HepG2 (cell line): Measurements from ENCODE around the gene LBX1. TPM values are rescaled to one million over a fixed set of nuclear protein-coding genes. Genes with fewer than 3 reads are reported as not detected.
A peak's percentile ranks its signal among the peaks of the same experiment; 100 is the strongest.

Source experiments
- ATAC-seq: fragments of 200-7000 bp; cut with Tn5 transposase; 3 replicates; pipeline ENCODE4 v1.9.1; 2020; ENCODE audit warnings: mild to moderate bottlenecking, moderate library complexity
- BruUV-seq: library from RNA; stranded (reverse); fragments of 400-500 nt; replicated peaks from 2 replicates; lab custom pipeline; 2021; lab: Mats Ljungman, UMichigan
- CTCF ChIA-PET: fragments of 300-600 bp; formaldehyde crosslinking; extraction: SDS; loops from one replicate; lab custom pipeline; 2021; ENCODE audit warnings: low total read pairs, inconsistent platforms, low intra/inter-chr PET ratio; lab: Yijun Ruan, JAX
- POLR2A ChIA-PET: fragments of 350-600 bp; sonication (Branson Sonifier 250); formaldehyde crosslinking; loops from one replicate; lab custom pipeline; 2020; ENCODE audit warnings: antibody characterized with exemption, inconsistent platforms; lab: Yijun Ruan, JAX
- DNase-seq: peaks from one replicate; pipeline ENCODE4 v3.0.0-alpha.2; 2015; ENCODE audit warnings: low spot score
- FAIRE-seq: peaks from 3 replicates; lab custom pipeline; 2011; peaks lifted over from hg19 to GRCh38; lab: Jason Lieb, UNC
- H2AFZ ChIP-seq: one replicate; pipeline ENCODE4 v1.6.1; 2011; ENCODE audit warnings: low read length, inconsistent platforms
- H3K27ac ChIP-seq: fragments of 300-600 bp; 3 replicates; pipeline ENCODE4 v1.8.0; 2011; ENCODE audit warnings: mixed run types, mild to moderate bottlenecking, mixed read lengths, low read length, inconsistent platforms; ENCODE audit not compliant: insufficient read depth; ENCODE audit errors: extremely low read length
- H3K27me3 ChIP-seq, 2 experiments: fragments of 200-600 bp in 1 of 2; 2 replicates in 1 of 2; 3 replicates in 1 of 2; pipeline versions ENCODE4 v1.6.0 to v1.8.0; 2011; ENCODE audit warnings: low read length in 2 of 2, mild to moderate bottlenecking in 2 of 2, moderate library complexity in 2 of 2, inconsistent platforms in 1 of 2; ENCODE audit not compliant: insufficient read depth in 2 of 2, control insufficient read depth in 1 of 2
- H3K36me3 ChIP-seq, 2 experiments: fragments of 200-600 bp in 1 of 2; replicated peaks in 1 of 2; 2 replicates in 1 of 2; 3 replicates in 1 of 2; pipeline versions ENCODE4 v1.5.1 to v1.8.0; 2011; ENCODE audit warnings: low read length in 2 of 2, inconsistent platforms in 1 of 2; ENCODE audit not compliant: insufficient read depth in 2 of 2, control insufficient read depth in 1 of 2
- H3K4me1 ChIP-seq: 2 replicates; pipeline ENCODE4 v1.5.1; 2012; ENCODE audit warnings: low read length, inconsistent platforms; ENCODE audit not compliant: insufficient read depth
- H3K4me2 ChIP-seq: 2 replicates; pipeline ENCODE4 v1.6.0; 2011; ENCODE audit warnings: low read depth, low read length, inconsistent platforms
- H3K4me3 ChIP-seq, 3 experiments: fragments of 200-600 bp in 1 of 3; sonication (generic), shearing (Covaris generic) in 1 of 3; replicated peaks in 1 of 3; 2 replicates each; pipeline ENCODE4 v1.5.1; 2011 to 2016; ENCODE audit warnings: low read length in 3 of 3, inconsistent platforms in 2 of 3, low read depth in 2 of 3, mild to moderate bottlenecking in 2 of 3, control low read depth in 1 of 3, mixed read lengths in 1 of 3; ENCODE audit not compliant: insufficient read depth in 1 of 3
- H3K79me2 ChIP-seq: one replicate; pipeline ENCODE4 v1.6.1; 2011; ENCODE audit warnings: low read length, inconsistent platforms; ENCODE audit not compliant: insufficient read depth
- H3K9ac ChIP-seq: 2 replicates; pipeline ENCODE4 v1.6.0; 2011; ENCODE audit warnings: mild to moderate bottlenecking, low read depth, low read length, inconsistent platforms; ENCODE audit not compliant: insufficient read depth
- H3K9me3 ChIP-seq: 2 replicates; pipeline ENCODE4 v1.5.1; 2012; ENCODE audit warnings: mild to moderate bottlenecking, low read length
- H4K20me1 ChIP-seq: 2 replicates; pipeline ENCODE4 v1.6.0; 2011; ENCODE audit warnings: inconsistent platforms, mild to moderate bottlenecking, low read length, moderate library complexity; ENCODE audit not compliant: insufficient read depth
- CREB1 ChIP-seq, 2 experiments: fragments of 450-650 bp in 1 of 2; IDR thresholded peaks; 2 replicates each; pipeline ENCODE4 v1.6.1; 2016 to 2017; ENCODE audit warnings: control low read depth in 1 of 2, mild to moderate bottlenecking in 1 of 2, missing compliant biosample characterization in 1 of 2, missing genetic modification characterization in 1 of 2
- KLF9 ChIP-seq: IDR thresholded peaks from 2 replicates; pipeline ENCODE4 v1.6.1; 2016; ENCODE audit warnings: low read depth
- ZNF431 ChIP-seq: sonication (generic); formaldehyde crosslinking; IDR thresholded peaks from 2 replicates; pipeline ENCODE4 v1.9.0; 2022; ENCODE audit warnings: missing genetic modification reagents, low read depth, mild to moderate bottlenecking, borderline replicate concordance
- ZNF44 ChIP-seq: sonication (generic); formaldehyde crosslinking; IDR thresholded peaks from 2 replicates; pipeline ENCODE4 v1.5.1; 2020; ENCODE audit warnings: mild to moderate bottlenecking, missing genetic modification reagents
- ZNF446 ChIP-seq: sonication (generic); formaldehyde crosslinking; IDR thresholded peaks from 2 replicates; pipeline ENCODE4 v1.5.0; 2020; ENCODE audit warnings: mild to moderate bottlenecking, missing genetic modification reagents
- WGBS: methylation state at CpG from one replicate; pipeline ENCODE4 v1.1.6; 2017; ENCODE audit warnings: low lambda C conversion rate; 5-methylcytosine and 5-hydroxymethylcytosine counted together
- in situ Hi-C: cut with HindIII; loops from 2 replicates; pipeline ENCODE4 v1.10.0; 2017; ENCODE audit warnings: low pct_unique_long_range_greater_than_20kb; ENCODE audit not compliant: extremely low pct_ligation_motif_present
- intact Hi-C: fragments of 100-400 bp; cut with micrococcal nuclease; formaldehyde crosslinking; loops from one replicate; pipeline ENCODE4 v1.10.0; 2022; ENCODE audit not compliant: unreplicated experiment
- polyA plus RNA-seq, 8 experiments: library from polyadenylated mRNA; depleted of rRNA in 3 of 8; stranded (reverse) in 7 of 8; unstranded in 1 of 8; fragments of >200 nt; fragmentation: Illumina TruSeq in 4 of 8; extraction: Trizol in 4 of 8; gene quantifications; 2 replicates each; pipeline versions ENCODE4 v1.2.1 to v1.2.3, GENCODE V29; 2011 to 2016; ENCODE audit warnings: low read depth in 4 of 8, missing spikeins in 1 of 8, mixed read lengths in 1 of 8; ENCODE audit not compliant: insufficient read depth in 1 of 8
- total RNA-seq, 5 experiments: library from RNA; depleted of rRNA; stranded (reverse); fragments of >200 nt; fragmentation: Illumina TruSeq; extraction: Trizol; gene quantifications; 2 replicates each; pipeline ENCODE4 v1.2.3, GENCODE V29; 2016; ENCODE audit warnings: low read depth in 1 of 5
- TF ChIP-seq, protein P1 (sequence below): sonication (generic); formaldehyde crosslinking; IDR thresholded peaks from 2 replicates; pipeline ENCODE4 v1.8.1; 2023; ENCODE audit warnings: missing genetic modification reagents, inconsistent platforms, borderline replicate concordance
- TF ChIP-seq, protein P2 (sequence below): fragments of 450-650 bp; IDR thresholded peaks from 2 replicates; pipeline ENCODE4 v1.6.1; 2016

The LBX1 gene
- total and polyA plus RNA-seq, 2 of the 13 experiments (the other 11 are each of a cell fraction or from before 2014, with no cell fraction given): not detected

DNA sequence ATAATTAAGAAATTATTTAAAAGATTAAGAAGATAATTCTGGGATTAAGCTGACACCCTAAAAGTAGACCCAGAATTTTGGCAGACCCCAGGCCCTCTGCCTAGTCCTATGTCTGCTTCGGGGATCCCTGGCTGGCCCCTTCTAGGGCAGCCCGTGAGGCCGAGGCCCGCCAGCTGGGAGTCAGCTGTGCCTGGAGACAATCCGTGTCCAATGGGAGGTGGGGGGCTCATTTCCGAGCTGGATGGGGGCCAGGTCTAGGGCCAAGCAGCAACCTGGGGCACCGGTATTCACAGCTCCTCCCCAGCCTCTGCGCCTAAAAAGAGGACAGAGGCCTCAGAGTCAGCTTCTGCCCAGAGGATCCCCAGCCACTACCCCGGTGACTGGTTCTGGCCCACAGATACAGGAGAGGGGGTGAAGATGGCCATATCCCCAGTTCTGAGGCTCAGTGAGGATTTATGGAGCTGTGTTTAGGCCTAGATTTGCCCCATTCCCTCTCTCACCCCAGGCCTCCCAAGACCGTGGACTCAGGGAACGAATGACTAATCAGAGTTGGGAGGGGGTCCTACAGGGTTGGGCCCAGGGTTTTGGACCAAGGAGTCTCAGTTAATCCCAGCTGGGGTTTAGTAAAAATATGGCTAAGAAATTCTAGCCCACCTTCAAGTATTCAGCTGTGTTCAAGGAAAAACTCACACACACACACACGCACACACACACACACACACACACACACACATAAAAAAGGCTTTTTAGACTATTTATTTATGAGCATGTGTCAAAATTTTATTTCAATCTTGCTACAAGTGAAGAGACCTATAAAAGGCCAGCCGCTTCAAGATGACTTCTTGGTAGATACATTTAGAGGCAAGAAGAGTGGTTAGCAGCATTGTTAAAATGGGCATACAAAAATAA, 37.4 kb upstream of the LBX1 start (continued):
- TF ChIP-seq, protein P1, sequence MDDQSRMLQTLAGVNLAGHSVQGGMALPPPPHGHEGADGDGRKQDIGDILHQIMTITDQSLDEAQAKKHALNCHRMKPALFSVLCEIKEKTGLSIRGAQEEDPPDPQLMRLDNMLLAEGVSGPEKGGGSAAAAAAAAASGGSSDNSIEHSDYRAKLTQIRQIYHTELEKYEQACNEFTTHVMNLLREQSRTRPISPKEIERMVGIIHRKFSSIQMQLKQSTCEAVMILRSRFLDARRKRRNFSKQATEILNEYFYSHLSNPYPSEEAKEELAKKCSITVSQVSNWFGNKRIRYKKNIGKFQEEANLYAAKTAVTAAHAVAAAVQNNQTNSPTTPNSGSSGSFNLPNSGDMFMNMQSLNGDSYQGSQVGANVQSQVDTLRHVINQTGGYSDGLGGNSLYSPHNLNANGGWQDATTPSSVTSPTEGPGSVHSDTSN (CRISPR knock-in tag): no peak
- TF ChIP-seq ZNF431 (CRISPR knock-in tag) (no peak), CREB1 (IDR thresholded peaks at IDR 0.05) (no peak), CREB1 (CRISPR knock-in tag; IDR thresholded peaks at IDR 0.05) (no peak)

DNA sequence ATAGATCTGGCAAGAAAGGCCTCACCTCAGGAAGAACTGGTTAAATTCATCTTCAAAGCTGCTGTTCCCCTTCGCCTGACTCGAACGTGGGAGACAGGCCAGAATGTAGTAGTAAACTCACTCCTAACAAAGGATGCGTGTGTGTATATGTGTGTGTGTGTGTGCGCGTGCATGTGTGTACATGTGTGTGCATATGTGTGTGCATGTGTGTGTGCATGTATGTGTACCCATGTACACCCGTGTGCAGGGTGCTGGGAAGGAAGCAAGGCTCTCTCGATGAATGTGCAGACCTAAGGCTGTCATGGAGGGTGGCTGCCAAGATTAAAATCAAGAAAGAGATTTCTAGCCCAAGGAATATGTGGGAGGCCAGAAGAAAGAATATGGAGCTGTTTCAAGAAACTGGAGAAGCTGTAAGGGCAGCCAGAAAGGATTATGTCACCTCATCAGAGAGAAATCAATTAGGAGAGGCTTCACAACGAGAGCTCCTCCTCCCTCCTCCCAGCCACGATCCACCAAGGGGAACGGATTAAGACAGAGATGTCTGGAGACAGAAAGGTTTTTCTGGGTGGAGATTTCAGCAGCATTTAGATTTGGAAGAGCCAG, 34.0 kb upstream of the LBX1 start:
- Histone ChIP-seq H3K27ac (no peak overlapping the region), H3K4me2 (no peak overlapping the region), H3K79me2 (no peaks in the 10 kb centered on the region), H4K20me1 (no peaks in the 10 kb centered on the region), H3K9me3 (0 out of 2 replicates have a peak, but pooled peaks cover 1% of the 10 kb centered on the region), H3K4me1 (no peaks in the 10 kb centered on the region), H3K36me3 (no peaks in the 10 kb centered on the region), H3K27me3 (peaks cover 4 to 35% of the 10 kb centered on the region in 2 experiments; a peak in 3 of 5 replicates), H2AFZ (no peak overlapping the region), H3K9ac (no peak overlapping the region), H3K4me3 (no peak overlapping the region)
- ChIA-PET CTCF (no interaction called here), POLR2A (no interaction called here)
- no peak for TF ChIP-seq ZNF44
- no peak for TF ChIP-seq KLF9 (CRISPR knock-in tag)
- no peak for TF ChIP-seq ZNF446 (CRISPR knock-in tag)
- TF ChIP-seq, protein P2, sequence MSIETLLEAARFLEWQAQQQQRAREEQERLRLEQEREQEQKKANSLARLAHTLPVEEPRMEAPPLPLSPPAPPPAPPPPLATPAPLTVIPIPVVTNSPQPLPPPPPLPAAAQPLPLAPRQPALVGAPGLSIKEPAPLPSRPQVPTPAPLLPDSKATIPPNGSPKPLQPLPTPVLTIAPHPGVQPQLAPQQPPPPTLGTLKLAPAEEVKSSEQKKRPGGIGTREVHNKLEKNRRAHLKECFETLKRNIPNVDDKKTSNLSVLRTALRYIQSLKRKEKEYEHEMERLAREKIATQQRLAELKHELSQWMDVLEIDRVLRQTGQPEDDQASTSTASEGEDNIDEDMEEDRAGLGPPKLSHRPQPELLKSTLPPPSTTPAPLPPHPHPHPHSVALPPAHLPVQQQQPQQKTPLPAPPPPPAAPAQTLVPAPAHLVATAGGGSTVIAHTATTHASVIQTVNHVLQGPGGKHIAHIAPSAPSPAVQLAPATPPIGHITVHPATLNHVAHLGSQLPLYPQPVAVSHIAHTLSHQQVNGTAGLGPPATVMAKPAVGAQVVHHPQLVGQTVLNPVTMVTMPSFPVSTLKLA: peak; percentile 47
- no TSS peak for BruUV-seq
- no peak for DNase-seq
- ATAC-seq: no peak
- 28% methylated on average over 8 of the region's 11 CpGs for WGBS
- FAIRE-seq: no peak
- in situ Hi-C loops (no loop called here), intact Hi-C loops (no loop called here)
